Measurements from ENCODE around the gene TMEM69. TPM values are rescaled to one million over a fixed set of nuclear protein-coding genes. Genes with fewer than 3 reads are reported as not detected.
"Not testable (repeated sequence)": the region's sequence is repeated elsewhere in the genome, so short reads cannot be mapped to it uniquely, and the experiment has no call there.

Gene TMEM69
- total RNA-seq, 1 experiment from 2014 or later, result 50.6 TPM

- no peak for DNase-seq (ENCODE audit: extremely low read depth, low read depth)
Observed at GRCh38 chr1:45730075-45730779, 42.2 kb downstream of the TMEM69 start.

GRCh38 chr1:45730780-45731319 is 42.9 kb downstream of the TMEM69 start:
- no peak for DNase-seq (ENCODE audit: extremely low read depth, low read depth)

DNA sequence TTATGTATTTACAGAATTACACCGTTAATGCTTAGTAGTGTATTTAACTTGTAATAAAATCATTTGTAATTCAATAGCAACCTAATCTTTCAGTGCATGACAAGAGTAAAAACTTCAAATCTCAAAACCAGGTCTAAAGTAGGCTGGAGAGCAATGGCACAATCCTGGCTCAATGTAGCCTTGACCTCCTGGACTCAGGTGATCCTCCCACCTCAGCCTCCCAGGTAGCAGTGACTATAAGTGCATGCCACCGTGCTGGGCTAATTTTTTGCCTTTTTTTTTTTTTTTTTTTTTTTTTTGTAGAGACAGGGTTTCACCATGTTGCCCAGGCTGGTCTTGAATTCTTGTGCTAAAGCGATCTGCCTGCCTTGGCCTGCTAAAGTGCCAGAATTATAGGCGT is 51.2 kb downstream of the TMEM69 start:
- no peak for DNase-seq (ENCODE audit: extremely low read depth, low read depth)

DNA sequence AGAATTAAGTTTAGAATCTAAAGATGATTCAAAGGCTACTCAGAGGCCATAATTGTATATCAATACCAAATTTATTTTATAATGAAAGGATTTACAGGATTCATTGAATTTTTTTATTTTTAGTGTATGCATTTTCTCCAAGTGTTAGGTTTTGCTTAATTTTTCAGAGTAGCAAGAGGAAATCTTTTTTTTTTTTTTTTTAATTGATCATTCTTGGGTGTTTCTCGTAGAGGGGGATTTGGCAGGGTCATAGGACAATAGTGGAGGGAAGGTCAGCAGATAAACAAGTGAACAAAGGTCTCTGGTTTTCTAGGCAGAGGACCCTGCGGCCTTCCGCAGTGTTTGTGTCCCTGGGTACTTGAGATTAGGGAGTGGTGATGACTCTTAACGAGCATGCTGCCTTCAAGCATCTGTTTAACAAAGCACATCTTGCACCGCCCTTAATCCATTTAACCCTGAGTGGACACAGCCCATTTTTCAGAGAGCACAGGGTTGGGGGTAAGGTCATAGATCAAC is 51.7 kb downstream of the TMEM69 start:
- not testable (repeated sequence) for DNase-seq (ENCODE audit: extremely low read depth, low read depth)

Other genes with a start within 250 kb of the TMEM69 start
- 0.27 and 0.52 TPM in 2 replicates for gene TESK2, start 197.0 kb upstream of the TMEM69 start, total RNA-seq (2014; rRNA removed; shearing (Covaris generic))
- 2.9 and 3.5 TPM in 2 replicates for gene CCDC163, start 188.1 kb upstream of the TMEM69 start, total RNA-seq (2014; rRNA removed; shearing (Covaris generic))
- gene MMACHC, start 187.9 kb upstream of the TMEM69 start, total RNA-seq (2014; rRNA removed; shearing (Covaris generic)), result 1.1 and 1.6 TPM in 2 replicates
- 1,806 and 1,917 TPM in 2 replicates for gene PRDX1, start 166.3 kb upstream of the TMEM69 start, total RNA-seq (2014; rRNA removed; shearing (Covaris generic))
- gene AKR1A1, start 137.4 kb upstream of the TMEM69 start, total RNA-seq (2014; rRNA removed; shearing (Covaris generic)), result 85.0 and 95.1 TPM in 2 replicates
- 49.8 and 67.3 TPM in 2 replicates for gene NASP, start 104.1 kb upstream of the TMEM69 start, total RNA-seq (2014; rRNA removed; shearing (Covaris generic))
- 1.0 and 1.2 TPM in 2 replicates for gene CCDC17, start 64.1 kb upstream of the TMEM69 start, total RNA-seq (2014; rRNA removed; shearing (Covaris generic))
- 71.3 and 76.7 TPM in 2 replicates for gene GPBP1L1, start 1.6 kb upstream of the TMEM69 start, total RNA-seq (2014; rRNA removed; shearing (Covaris generic))
- gene IPP, start 62.5 kb downstream of the TMEM69 start, total RNA-seq (2014; rRNA removed; shearing (Covaris generic)), result 4.4 and 5.9 TPM in 2 replicates
- gene MAST2, start 115.4 kb downstream of the TMEM69 start, total RNA-seq (2014; rRNA removed; shearing (Covaris generic)), result 7.8 and 11.1 TPM in 2 replicates